ENCODE results near the gene CYB5A.

The CYB5A gene

GRCh38 chr18:74203811-74204210 lies 88.0 kb downstream of the CYB5A start:
- no peak for DNase-seq (ENCODE audit: low spot score)
- no peak for TF ChIP-seq CTCF (IDR thresholded peaks at IDR 0.05; ENCODE audit: borderline replicate concordance, control extremely low read depth, extremely low read depth, insufficient read depth, missing control alignments)
- in situ Hi-C loops (cut with MboI; ENCODE audit: low sequenced_read_pairs, unreplicated experiment): no loop called here
